ENCODE data around the gene USP17L12.
"Not testable (repeated sequence)": the region's sequence is repeated elsewhere in the genome, so short reads cannot be mapped to it uniquely, and the experiment has no call there.

DNA sequence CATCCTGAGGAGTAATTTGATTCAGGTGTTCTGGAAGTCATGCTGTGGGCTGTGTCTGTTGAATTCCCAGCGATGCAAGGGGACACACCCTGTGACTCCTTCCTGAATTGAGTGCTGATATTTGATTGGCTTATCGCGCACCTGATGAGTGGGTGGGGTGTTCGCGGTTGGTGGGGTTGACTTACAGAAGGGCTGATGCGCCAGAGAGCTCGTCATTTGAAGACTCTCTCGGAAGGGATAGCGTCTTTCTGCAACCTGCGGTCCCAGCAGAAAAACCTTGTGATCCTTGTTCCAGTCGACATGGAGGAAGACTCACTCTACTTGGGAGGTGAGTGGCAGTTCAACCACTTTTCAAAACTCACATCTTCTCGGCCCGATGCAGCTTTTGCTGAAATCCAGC lies at the start of gene USP17L12:
- not testable (repeated sequence) for TF ChIP-seq ZNF274 (IDR thresholded peaks at IDR 0.05; ENCODE audit: low read depth, low read length); YY1 (IDR thresholded peaks at IDR 0.05; ENCODE audit: insufficient read depth, insufficient read length)

Measured in NT2/D1 (cell line).